HG03025 (cell line): ENCODE data around the gene TSPEAR.

ENCODE experiments used
- ATAC-seq: cut with Tn5 transposase; IDR thresholded peaks from one replicate; pipeline ENCODE4 v1.9.1; 2021; ENCODE audit warnings: mild to moderate bottlenecking, moderate library complexity; ENCODE audit not compliant: unreplicated experiment, low FRiP score

The TSPEAR gene

DNA sequence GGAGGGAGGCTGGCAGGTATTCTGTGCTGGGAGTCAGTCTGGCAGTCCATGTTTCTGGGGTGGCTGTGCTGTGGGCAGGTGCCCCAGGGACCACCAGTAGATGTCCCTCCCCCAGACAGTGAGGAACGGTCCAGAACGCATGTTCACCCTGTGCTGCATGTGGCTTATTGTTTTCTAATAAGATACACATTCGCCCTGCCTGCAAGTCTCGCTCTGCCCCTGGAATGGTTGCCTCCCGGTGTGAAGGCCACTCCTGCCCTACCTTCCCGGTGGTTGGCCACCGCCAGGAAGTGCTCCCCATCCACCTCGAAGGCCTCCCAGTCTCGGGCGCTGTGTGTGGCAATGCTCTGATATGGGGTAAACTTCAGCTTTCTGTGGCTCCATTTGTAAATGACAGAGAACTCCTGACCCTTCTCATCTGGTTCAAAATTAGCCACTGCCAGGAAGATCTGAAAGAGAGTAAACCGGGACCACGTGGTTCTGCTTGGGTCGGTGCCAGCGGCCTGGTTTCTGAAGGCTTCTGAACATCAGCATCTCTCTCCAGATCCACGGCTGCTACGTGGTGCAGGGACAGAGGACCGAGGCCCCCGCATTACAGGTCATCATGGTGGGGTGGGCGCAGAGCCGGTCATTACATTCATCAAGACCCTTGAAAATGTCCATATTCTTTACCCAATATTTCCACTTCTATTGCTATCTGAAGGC lies 185.8 kb downstream of the TSPEAR start:
- ATAC-seq: no peak

DNA sequence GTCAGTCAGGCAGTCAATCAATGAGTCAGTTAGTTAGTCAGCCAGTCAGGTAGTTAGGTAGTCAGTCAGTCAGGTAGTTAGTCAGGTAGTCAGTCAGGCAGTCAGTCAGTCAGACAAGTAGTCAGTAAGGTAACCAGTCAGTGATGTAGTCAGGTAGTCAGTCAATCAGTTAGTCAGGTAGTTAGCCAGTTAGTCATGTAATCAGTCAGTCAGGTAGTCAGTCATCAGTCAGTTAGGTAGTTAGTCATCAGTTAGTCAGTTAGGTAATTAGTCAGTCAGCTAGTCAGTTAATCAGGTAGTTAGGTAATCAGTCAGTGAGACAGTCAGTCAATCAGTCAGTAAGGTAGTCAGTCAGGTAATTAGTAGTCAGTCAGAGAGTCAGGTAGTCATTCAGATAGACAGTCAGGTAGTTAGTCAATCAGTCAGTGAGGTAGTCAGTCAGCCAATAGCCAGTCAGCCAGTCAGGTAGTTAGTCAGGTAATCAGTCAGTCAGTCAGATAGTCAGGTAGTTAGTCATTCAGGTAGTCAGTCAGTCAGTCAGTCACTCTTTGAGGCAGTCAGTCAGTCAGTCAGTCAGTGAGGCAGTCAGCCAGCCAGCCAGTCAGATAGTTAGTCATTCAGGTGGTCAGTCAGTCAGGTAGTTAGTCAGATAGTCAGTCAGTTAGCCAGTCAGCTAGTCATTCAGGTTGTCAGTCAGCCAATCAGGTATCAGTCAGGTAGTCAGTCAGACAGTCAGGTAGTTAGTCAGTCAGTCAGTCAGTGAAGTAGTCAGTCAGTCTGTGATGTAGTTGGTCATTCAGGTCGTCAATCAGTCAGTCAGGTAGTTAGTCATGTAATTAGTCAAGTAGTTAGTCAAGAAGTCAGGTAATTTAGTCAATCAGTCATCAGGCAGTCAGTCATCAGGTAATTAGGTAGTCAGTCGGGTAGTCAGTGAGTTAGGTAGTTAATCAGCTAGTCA lies 186.7 kb downstream of the TSPEAR start:
- ATAC-seq: no peak

DNA sequence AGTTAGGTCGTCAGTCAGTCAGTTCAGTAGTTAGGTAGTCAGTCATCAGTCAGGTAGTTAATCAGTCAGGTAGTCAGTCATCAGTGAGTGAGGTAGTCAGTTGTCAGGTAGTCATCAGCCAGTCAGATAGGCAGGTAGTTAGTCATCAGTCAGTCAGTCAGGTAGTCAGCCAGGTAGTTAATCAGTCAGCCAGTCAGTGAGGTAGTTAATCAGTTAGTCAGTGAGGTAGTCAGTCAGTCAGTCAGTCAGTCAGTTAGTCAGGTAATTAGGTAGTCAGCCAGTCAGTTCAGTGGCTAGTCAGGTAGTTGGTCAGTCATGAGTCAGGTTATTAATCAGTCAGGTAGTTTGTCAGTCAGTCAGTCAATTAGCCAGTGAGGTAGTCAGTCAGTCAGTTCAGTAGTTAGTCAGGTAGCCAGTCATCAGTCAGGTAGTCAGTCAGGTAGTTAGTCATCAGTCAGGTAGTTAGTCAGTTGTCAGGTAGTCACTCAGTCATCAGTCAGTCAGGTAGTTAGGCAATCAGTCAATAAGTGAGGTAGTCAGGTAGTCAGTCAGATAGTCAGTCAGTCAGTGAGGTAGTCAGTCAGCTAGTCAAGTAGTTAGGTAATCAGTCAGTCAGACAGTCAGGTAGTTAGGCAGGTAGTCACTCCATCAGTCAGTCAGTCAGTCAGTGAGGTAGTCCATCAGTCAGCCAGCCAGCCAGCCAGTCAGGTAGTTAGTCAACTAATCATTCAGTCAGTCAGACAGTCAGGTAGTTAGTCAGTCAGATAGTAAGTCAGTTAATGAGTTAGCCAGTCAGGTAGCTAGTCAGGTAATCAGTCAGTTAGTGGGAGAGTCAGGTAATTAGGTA lies 187.6 kb downstream of the TSPEAR start:
- ATAC-seq: no peak

DNA sequence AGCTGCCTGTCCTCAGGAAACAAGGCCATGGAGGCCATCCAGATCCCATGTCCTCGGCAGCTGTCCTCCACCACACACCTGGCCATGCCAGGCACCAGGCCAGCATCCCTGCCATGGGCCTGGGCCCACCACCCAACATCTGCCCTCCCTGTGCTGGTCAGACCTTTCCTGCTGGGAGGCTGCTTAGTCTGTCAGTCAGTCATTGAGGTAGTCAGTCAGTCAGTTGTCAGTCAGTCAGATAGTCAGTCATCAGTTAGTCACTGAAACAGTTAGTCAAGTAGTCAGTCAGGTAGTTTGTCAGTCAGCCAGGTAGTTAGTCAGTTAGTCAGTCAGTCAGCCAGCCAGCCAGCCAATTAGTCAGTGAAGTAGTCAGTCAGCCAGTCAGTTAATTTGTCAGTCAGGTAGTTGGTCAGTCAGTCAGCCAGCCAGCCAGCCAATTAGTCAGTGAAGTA lies 188.6 kb downstream of the TSPEAR start:
- ATAC-seq: no peak

DNA sequence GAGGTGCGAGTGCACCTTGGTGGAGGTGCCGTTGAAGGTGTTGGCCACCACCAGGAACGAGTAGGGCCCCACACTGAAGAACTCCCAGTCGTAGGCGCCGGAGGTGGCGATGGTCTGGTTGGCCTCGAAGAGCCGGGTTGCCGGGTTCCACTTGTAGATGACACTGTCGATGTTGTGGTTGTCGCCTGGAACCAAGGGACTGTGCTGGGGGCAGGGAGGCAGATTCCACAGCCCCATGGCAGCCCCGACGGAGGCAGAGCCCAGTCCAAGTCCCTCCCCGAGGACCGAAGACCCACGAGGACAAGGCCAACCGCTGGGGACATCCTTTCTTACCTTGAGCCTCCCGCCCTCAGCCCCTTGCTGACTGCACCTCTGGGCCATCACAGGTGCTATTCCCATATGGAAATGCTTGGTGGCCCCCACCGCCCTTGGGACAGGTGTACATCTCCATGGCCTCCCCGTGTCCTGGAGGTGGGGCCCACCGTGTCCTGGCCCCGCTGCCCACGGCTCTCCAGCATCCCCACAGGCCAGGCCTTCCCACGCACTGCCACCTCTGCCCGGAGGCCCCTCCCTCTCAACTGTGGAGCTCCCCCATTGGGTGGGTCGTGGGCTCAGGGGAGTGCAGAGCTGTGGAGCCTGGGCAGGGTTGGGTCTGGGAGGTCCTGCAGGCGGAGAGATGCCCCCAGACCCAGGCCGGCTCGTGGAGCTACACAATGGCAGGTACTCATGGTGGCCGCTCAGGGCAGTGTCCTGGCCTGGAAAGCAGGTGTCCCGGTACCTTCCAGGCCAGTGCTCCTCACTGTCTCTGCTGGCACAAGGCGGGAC lies 189.2 kb downstream of the TSPEAR start:
- no peak for ATAC-seq

DNA sequence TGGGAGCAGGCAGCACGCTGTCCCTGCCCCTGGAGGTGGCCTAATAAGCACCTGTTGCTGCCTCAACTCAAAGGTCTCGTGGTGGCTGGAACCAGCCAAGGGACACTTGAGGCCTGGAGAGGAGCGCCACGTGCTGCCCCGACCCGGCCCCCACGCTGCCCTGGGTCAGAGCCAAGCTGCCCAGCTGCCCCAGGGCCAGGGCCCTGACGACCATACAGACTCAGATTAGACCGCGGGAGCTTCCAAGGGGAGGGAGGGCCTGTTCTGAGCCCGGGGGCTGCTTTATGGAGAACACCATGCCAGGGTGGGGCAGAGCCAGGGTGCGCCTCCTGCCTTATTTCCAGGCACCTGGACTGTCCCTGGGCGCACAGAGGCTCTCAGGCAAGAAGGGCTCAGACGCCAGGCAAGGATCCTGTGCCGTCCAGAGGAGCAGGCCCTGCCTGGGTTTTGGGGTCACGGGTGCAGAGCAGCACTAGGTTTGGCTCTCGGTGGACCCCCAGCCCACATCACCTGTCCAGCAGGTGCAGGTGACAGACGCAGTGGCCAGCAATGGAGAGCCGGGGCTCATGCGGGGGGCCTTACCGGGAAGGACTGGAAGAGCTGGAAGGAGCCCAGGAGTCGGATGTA lies 190.0 kb downstream of the TSPEAR start:
- no peak for ATAC-seq

DNA sequence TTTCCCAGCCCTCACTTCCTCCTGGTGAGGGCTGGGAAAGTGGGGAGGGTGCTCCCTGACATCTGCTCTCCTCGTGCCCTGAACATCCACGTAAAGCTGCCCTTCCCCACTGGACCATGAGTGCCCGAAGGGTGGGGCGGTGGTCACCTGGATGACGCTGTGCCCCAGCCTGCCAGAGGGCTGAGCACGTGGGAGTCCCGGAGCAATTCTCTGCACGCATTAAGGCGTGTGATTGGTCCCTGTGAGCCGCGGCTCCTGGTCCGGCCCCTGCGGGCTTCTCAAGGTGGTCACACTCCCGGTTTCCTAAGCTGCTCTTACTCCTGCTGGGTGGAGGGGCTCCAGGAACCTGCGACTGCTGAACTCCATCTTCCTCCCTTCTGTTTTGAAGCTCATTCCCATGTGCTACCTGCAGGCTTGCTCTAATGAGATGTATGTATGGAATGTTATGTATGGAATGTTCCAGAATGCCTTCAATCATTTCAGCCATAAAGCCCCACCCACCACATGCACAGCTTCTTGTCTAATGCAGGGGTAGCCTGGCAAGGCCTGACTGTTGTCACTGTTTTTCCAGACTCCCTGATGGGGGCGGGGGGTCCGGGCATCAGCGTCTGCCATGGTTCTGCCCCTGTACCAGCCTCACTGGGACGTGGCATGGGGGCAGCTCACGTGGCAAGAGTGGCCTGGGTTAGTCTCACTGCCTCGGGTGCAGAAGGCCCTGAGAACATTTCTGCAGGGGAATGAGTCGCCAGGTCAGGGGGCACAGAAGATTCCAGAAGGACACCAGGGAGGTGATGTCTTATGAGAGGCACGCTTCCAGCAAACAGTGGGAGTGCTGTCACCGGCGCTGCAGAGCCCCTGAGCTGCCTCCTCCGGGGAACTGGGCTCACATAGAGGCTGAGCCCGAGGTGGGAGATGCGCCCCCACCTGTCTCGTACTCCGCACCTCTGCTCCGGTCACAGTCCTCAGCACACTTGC lies 190.8 kb downstream of the TSPEAR start:
- ATAC-seq: no peak

DNA sequence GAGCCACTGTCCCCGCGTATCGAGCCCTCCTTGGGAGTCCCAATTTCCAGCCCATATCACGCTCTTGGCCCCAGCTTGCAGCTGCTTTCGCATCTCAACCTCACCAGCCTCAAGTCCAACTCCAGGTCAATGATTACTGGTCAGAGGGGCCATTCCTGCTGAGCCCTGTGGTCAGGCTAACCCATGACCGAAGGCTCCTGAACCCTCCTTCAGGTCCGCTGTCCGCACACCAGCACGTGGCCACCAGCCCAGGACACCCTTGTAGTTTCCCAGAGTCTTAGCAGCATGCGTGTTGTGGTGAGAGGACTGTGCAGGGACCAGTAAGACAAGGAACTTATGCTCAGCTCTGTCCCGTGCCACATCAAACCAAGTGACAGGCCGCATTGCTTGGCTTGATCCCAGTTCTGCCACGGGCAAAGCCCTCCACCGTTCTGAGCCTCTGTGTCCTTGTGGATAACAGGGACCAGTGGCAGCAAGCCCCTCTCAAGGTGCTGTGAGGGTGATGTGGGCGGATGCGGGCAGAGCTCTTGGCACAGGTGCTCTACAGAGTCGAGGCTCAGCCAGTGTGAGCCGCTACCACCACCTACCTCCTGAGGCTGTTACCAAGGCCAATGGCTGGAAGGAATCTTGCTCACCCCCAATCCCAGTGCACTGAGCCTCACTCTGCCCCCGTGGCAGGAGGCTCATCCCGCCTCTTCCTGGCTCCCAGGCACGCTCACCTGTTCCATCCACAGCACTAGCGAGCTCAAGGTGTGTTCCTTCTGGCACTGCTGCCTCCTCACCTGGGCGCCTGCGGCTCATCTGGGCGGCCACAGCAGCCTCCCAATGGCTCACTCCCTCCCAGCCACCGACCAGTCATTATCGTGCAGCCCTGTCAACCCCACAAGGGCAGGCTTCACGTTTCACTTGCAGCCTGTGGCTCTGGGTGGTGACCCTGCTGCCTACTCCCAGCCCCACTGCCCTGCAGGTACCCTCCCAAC lies 191.7 kb downstream of the TSPEAR start:
- no peak for ATAC-seq

DNA sequence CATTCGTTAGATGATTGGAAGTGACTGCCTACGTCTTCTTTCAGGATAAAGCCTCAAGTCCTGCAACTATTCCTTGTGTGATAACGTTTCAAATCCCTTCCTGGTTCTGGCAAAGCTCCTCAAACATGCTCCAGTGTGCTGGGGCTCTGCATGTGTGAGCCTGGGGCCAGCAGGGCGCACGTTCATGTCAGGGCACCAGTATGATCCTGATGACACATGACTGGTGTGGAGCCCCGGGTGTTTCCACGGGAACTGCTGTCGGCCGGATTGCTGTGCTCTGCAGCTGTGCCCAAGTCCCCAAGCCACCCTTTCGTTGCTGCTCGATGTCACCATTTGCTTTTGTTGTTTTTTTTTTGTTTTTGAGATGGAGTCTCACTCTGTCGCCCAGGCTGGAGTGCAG lies 192.7 kb downstream of the TSPEAR start:
- no peak for ATAC-seq

DNA sequence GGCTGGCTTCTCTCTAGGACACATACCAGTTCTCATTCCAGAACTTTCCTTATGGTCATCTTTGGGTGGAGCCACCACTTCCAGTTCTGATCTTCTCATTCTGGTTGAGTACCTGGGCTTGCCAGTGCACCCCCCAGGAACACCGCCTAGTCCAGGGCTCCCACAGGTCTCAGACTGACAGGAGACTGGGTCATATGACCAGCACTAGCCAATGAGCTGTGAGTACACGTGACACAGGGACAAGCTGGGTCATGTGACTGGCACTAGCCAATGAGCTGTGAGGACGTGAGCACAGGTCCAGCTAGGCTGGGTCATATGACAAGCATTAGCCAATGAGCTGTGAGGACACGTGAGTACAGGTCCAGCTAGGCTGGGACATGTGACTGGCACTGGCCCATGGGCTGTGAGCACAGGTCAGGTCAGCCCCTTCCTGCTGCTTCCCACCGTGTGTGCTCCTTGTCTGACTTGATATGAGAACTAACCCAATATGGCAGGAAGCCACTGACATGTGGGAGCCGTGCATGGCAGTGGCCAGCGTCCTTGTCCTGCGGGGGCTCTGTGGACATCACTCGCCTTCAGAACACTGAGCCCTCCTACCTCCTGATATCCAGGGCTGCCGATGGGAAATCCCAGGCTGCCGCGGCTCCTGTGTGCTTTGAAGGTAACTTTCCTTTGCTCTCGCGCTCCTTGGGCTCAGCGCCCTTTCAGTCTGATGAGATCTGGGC lies 194.0 kb downstream of the TSPEAR start:
- ATAC-seq: no peak

DNA sequence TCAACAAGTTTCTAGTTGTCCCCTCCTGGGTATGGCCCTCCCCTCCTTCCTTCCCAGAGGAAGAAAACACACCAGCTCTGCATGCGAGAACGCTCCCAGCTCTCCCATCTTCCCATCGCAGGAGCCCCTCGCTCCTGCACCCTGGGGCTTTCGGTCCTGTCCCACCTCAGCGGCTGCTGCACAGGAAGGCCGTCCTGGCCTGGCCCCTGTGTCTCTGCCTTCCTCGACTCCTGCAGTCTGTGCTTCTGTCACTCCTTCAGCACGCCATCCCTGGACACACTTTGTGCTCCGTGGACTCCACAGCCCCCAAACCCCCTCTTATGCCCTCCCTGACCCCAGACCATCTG lies 194.6 kb downstream of the TSPEAR start:
- ATAC-seq: no peak

DNA sequence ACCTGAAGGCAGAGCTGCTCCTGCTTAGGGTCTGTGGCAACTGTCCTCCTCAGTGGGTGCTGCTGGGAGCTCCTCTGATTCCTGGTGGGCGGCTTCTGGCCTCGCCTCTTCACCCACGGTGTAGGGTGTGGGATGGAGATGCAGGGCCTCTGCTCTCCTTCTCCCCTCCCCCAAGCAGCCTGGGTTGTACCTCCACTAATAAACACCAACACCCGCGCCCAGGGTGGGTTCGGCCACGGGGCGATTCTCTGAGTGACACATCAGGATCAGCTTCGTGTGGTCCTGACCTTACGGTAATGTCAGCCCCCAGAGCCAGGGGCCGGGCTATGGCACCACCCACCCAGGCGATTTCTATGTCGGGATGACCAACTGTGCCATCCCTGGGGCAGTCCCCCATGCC lies 195.0 kb downstream of the TSPEAR start:
- no peak for ATAC-seq

DNA sequence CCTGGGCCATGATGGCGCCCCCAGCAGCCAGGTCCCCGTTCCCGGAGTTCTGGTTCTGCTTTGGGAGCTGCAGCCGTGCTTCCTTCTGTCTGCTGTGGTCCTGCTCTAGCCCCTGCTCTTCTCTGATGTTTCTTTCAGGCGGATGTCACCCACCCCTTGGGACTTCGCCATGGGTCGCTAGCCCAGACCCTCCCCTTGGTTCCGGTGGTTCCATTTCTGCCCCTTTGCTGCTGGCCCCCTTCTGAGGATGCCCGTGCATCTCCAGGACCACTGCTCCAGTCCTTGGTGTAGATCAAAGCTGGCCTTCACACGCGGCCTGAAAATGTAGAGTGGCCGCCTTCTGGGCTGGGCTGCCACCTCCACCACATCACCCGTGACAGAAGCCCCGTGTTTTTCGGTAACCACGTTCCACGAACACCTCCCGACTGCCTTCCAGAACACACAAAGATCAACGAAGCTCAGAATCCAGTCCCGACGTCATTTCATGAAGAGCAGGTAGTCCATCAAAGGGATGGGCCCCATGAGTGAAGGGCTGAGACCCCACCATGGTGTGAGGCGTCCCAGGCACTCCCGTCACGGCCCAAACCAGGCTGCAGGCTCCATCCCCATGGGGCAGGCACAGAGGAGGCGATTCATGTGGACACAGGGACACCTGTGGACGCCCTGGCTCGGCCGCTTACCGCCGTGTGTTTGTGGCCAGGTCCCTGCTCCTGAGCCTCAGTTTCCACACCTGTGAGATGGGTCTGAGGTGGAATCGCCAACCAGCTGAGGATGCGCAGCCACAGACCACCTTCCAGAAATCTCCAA lies 195.8 kb downstream of the TSPEAR start:
- no peak for ATAC-seq

DNA sequence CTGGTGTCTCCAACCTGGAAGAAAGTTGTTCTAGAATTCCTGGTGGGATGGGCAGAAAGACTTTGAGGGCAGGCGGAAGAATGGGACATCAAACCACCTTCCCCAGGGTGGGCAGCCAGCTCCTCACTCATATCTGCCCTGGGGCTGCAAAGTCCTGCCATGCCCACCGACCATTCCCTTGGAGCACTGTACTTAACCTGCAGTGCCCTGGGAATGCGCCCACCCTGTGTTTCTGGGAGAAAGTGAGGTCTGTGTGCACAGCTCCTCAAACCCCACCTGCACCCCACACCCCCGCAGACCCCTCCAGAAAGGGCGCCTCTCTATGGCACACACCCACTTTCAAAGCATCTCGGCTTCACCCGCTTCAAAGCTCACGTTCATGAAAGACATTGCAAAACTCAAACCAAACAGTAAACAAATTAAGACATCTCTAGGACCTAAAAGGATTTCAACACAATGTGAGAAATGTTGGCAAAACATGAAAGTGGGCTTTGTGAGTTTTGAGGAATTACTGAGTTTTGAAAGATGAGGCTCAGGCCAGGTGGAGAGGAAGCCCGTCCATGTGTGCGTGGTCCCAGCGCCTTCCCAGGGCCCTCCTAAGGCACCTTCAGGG lies 196.5 kb downstream of the TSPEAR start:
- ATAC-seq: no peak

DNA sequence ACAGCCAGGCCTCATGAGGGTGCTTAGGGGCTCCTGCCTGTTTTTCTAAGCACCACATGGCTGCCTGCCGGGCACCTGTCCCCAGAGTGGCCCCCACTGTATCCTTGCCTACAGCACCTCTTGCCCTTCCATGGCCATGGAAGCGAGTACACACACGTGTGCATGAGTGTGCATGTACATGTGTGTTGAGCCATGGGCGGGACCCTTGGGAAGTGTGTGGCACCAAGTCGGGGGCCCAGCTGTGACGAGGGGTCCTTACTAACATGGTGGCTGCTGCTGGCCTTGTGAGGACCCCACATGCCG lies 197.2 kb downstream of the TSPEAR start:
- no peak for ATAC-seq
